Upper lobe of left lung (tissue), 6 donors: ENCODE data around the gene TIMMDC1. TPM values are rescaled to one million over a fixed set of nuclear protein-coding genes. Genes with fewer than 3 reads are reported as not detected.
"Not testable (repeated sequence)": the region's sequence is repeated elsewhere in the genome, so short reads cannot be mapped to it uniquely, and the experiment has no call there.

Experiments used
- ATAC-seq, 2 donors: fragments of 200-7000 bp; cut with Tn5 transposase; one replicate each; pipeline ENCODE4 v1.9.1; 2022; ENCODE audit warnings: mild to moderate bottlenecking in 2 of 2, moderate library complexity in 2 of 2; ENCODE audit not compliant: low FRiP score in 2 of 2
- DNase-seq, 2 donors: peaks; one replicate each; pipeline ENCODE4 v3.0.0-alpha.2; 2019 to 2020
- H3K27ac ChIP-seq, 4 donors: fragments of 200-600 bp; sonication (generic); one replicate each; pipeline ENCODE4 v1.5.1; 2016 to 2019
- H3K27me3 ChIP-seq, 4 donors: fragments of 200-600 bp; sonication (generic); one replicate each; pipeline ENCODE4 v1.5.1; 2017 to 2019
- H3K36me3 ChIP-seq, 4 donors: fragments of 200-600 bp; sonication (generic); one replicate each; pipeline ENCODE4 v1.5.1; 2016 to 2019
- H3K4me1 ChIP-seq, 4 donors: fragments of 200-600 bp; sonication (generic); one replicate each; pipeline ENCODE4 v1.5.1; 2018 to 2019
- H3K4me3 ChIP-seq, 4 donors: fragments of 200-600 bp; sonication (generic); one replicate each; pipeline ENCODE4 v1.5.1; 2017 to 2019; ENCODE audit warnings: mild to moderate bottlenecking in 2 of 4, moderate library complexity in 1 of 4
- H3K9me3 ChIP-seq, 4 donors: fragments of 200-600 bp; sonication (generic); one replicate each; pipeline ENCODE4 v1.5.1; 2018 to 2019
- EP300 ChIP-seq, 4 donors: sonication (generic); formaldehyde crosslinking; IDR thresholded peaks; one replicate each; pipeline ENCODE4 v1.5.1; 2017; ENCODE audit warnings: antibody characterized with exemption in 4 of 4, control low read depth in 2 of 4
- POLR2A ChIP-seq, 4 donors: fragments of 450-650 bp; IDR thresholded peaks; one replicate each; pipeline ENCODE4 v1.5.1; 2016 to 2017; ENCODE audit warnings: antibody characterized with exemption in 4 of 4, mild to moderate bottlenecking in 2 of 4
- POLR2AphosphoS5 ChIP-seq, 2 donors: sonication (generic); formaldehyde crosslinking; IDR thresholded peaks; one replicate each; pipeline ENCODE4 v1.5.1; 2017; ENCODE audit warnings: antibody characterized with exemption in 2 of 2
- WGBS, 2 donors: methylation state at CpG; one replicate each; pipeline ENCODE4 v1.1.5; 2017 to 2018; 5-methylcytosine and 5-hydroxymethylcytosine counted together
- total RNA-seq, 6 donors: library from RNA; depleted of rRNA in 4 of 6; stranded (reverse); fragments of >200 nt in 4 of 6; gene quantifications; one replicate each; pipeline versions ENCODE4 v1.1.0 to v1.2.1, GENCODE V29; 2016 to 2021
- TF ChIP-seq, protein P1 (sequence below), 6 experiments: fragments of 450-650 bp in 4 of 6; fragments of 200-600 bp in 2 of 6; sonication (generic) in 2 of 6; IDR thresholded peaks; one replicate each; pipeline ENCODE4 v1.5.1; 2016 to 2019; ENCODE audit warnings: antibody characterized with exemption in 6 of 6
- donor health status: DM: no; HTN: no; CAD: no; lungs with moderate emphysema.
- donor health status: DM: no; HTN: yes; CAD: no; lungs with severe emphysema.

TIMMDC1 gene
- total RNA-seq, 6 donors from 2014 or later, result 33.6 to 105 (median 52.8) TPM

DNA sequence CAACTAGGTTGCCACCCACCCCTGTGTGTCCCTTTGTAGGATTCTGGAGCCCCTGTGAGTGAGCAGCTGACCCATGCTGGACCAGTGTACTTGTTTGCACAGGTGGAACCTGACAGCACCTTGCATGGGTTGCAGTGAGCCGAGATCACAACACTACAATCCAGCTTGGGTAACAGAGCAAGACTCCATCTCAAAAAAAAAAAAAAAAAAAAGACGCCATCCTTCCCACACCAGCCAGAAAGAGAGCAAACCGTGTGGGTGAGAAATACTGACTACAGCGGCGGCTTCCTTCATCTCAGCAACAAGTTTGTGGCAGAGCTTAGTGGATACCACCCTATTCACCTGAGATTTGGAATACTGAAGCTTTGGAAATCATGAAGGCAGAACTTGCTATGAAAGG, 61.8 kb downstream of the TIMMDC1 start:
- no peak overlapping the region for H3K27ac ChIP-seq
- TF ChIP-seq, protein P1, sequence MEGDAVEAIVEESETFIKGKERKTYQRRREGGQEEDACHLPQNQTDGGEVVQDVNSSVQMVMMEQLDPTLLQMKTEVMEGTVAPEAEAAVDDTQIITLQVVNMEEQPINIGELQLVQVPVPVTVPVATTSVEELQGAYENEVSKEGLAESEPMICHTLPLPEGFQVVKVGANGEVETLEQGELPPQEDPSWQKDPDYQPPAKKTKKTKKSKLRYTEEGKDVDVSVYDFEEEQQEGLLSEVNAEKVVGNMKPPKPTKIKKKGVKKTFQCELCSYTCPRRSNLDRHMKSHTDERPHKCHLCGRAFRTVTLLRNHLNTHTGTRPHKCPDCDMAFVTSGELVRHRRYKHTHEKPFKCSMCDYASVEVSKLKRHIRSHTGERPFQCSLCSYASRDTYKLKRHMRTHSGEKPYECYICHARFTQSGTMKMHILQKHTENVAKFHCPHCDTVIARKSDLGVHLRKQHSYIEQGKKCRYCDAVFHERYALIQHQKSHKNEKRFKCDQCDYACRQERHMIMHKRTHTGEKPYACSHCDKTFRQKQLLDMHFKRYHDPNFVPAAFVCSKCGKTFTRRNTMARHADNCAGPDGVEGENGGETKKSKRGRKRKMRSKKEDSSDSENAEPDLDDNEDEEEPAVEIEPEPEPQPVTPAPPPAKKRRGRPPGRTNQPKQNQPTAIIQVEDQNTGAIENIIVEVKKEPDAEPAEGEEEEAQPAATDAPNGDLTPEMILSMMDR (IDR thresholded peaks at IDR 0.05), result no peak
- no peak for TF ChIP-seq POLR2A (IDR thresholded peaks at IDR 0.05)
- peak; percentile 5 to 19 for ATAC-seq
- no peaks in the 10 kb centered on the region for H3K27me3 ChIP-seq
- DNase-seq, result no peak
- WGBS, 2 donors, result 79 to 89% methylated on average over 5 of the region's 5 CpGs
- H3K36me3 ChIP-seq, result no peaks in the 10 kb centered on the region
- peaks cover 0 to 11% (median 5%) of the 10 kb centered on the region in 4 donors for H3K4me1 ChIP-seq
- no peak overlapping the region for H3K4me3 ChIP-seq
- no peaks in the 10 kb centered on the region for H3K9me3 ChIP-seq

DNA sequence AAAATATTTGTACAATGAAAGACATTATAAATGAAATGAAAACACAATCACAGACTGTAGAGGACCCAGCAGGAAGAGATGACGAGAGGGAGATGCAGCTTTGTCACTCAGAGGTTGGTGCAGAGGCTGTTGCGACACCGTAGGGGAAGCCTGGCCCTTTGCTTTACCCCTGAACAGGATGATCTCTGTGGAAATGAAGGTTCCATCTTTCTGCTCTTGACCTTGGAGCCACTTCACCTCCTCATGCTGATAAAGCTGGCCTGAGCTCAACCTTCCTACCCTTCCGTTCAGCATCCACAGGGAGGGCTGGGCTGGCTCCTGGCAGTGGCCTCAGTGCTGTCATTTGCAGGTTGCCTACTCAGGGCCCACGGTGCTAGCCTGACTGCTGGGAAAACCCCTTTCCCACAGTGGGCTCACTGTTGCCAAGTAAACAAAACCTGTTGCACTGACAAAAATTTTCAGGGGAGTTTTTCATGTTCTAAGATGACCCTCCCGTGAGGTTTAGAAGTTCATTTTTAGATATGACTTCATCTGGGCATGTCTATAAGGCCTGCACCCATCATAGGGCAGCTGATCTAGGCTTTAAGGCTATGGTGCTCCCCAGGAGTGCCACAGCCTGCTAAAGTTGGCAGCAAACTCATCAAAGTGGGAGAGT, 64.1 kb downstream of the TIMMDC1 start:
- Histone ChIP-seq H3K27me3 (no peaks in the 10 kb centered on the region), H3K36me3 (no peaks in the 10 kb centered on the region), H3K27ac (no peak overlapping the region), H3K4me3 (no peak overlapping the region), H3K9me3 (no peaks in the 10 kb centered on the region), H3K4me1 (peaks cover 0 to 3% (median 0%) of the 10 kb centered on the region in 4 donors)
- 64% methylated on average over 5 to 6 of the region's 6 CpGs for WGBS, 2 donors
- no peak for TF ChIP-seq POLR2AphosphoS5 (IDR thresholded peaks at IDR 0.05)
- TF ChIP-seq, protein P1 (IDR thresholded peaks at IDR 0.05), result no peak
- peak in 1 of 2 donors; percentile 52 for DNase-seq
- ATAC-seq, result peak; percentile 49 to 61

DNA sequence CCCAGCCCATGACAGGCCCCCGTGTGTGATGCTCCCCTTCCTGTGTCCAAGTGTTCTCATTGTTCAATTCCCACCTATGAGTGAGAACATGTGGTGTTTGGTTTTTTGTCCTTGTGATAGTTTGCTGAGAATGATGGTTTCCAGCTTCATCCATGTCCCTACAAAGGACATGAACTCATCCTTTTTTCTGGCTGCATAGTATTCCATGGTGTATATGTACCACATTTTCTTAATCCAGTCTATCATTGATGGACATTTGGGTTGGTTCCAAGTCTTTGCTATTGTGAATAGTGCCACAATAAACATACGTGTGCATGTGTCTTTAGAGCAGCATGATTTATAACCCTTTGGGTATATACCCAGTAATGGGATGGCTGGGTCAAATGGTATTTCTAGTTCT, 65.0 kb downstream of the TIMMDC1 start:
- H3K4me1 ChIP-seq, H3K4me3 ChIP-seq, H3K27me3 ChIP-seq, H3K27ac ChIP-seq, DNase-seq, ATAC-seq, H3K36me3 ChIP-seq, H3K9me3 ChIP-seq: not testable (repeated sequence)
- WGBS, 2 donors, result 77 to 96% methylated on average over 2 of the region's 2 CpGs

DNA sequence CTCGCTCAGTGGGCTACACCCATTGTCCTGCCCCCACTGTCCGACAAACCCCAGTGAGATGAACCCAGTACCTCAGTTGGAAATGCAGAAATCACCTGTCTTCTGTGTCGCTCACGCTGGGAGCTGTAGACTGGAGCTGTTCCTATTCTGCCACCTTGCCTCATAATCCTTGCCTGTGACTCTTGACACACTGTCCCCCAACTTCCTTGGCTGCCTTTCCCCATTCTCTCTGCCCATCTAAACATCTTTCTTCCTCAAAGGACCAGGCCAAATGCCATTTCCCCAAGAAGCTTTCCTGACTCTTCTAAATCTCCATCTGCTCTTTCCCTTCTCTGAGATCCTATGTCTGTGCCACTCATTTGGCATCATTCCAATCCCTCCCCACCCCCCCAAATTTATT, 70.8 kb downstream of the TIMMDC1 start:
- Histone ChIP-seq H3K9me3 (no peaks in the 10 kb centered on the region), H3K27me3 (no peaks in the 10 kb centered on the region), H3K4me1 (peaks cover 7 to 11% (median 10%) of the 10 kb centered on the region in 4 donors), H3K36me3 (no peaks in the 10 kb centered on the region), H3K4me3 (no peak overlapping the region), H3K27ac (peak overlapping the region in 2 of 4 donors; percentile 21 to 75)
- WGBS, 2 donors, result 84 to 86% methylated on average over 4 of the region's 4 CpGs
- peak in 1 of 2 donors; percentile 36 for ATAC-seq
- DNase-seq, result no peak
- TF ChIP-seq, protein P1 (IDR thresholded peaks at IDR 0.05), result no peak
- TF ChIP-seq POLR2A (IDR thresholded peaks at IDR 0.05), result no peak
- TF ChIP-seq POLR2AphosphoS5 (IDR thresholded peaks at IDR 0.05), result no peak
- TF ChIP-seq EP300 (IDR thresholded peaks at IDR 0.05), result no peak

DNA sequence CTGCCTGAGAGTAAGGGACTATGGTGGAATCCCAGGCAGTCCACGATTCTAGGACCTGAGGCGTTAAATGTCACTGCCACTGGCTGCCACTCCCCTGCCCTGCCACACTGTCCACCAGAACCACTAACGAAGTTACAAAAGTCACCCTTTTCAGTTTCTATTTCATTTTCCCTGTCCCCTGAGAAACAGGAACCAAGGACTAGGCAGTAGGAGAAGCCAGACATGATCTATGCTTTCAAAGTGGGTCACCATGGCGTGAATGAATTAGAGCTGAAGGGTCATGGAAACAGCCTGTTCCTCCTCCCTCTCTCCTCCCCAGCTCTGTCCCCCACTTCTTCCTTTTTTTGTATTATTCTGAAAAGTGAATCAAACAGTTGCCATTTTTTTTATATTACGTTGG, 71.9 kb downstream of the TIMMDC1 start:
- peak overlapping the region; percentile 53 to 75 (median 58) for H3K27ac ChIP-seq
- 69 to 76% methylated on average over 5 of the region's 5 CpGs for WGBS, 2 donors

More for the DNA sequence above, 71.9 kb downstream of the TIMMDC1 start:
- Histone ChIP-seq H3K9me3 (no peaks in the 10 kb centered on the region), H3K4me3 (no peak overlapping the region), H3K36me3 (no peaks in the 10 kb centered on the region), H3K27me3 (no peaks in the 10 kb centered on the region), H3K4me1 (peaks cover 7 to 11% (median 10%) of the 10 kb centered on the region in 4 donors)
- peak; percentile 78 to 94 for ATAC-seq
- no peak for DNase-seq
- TF ChIP-seq EP300 (IDR thresholded peaks at IDR 0.05) (peak in 1 of 4 donors; percentile 6), POLR2AphosphoS5 (IDR thresholded peaks at IDR 0.05) (no peak), POLR2A (IDR thresholded peaks at IDR 0.05) (peak in 1 of 4 donors; percentile 28)
- TF ChIP-seq, protein P1 (IDR thresholded peaks at IDR 0.05), result no peak
